Measurements from ENCODE around the gene FOXF2.

Gene FOXF2

DNA sequence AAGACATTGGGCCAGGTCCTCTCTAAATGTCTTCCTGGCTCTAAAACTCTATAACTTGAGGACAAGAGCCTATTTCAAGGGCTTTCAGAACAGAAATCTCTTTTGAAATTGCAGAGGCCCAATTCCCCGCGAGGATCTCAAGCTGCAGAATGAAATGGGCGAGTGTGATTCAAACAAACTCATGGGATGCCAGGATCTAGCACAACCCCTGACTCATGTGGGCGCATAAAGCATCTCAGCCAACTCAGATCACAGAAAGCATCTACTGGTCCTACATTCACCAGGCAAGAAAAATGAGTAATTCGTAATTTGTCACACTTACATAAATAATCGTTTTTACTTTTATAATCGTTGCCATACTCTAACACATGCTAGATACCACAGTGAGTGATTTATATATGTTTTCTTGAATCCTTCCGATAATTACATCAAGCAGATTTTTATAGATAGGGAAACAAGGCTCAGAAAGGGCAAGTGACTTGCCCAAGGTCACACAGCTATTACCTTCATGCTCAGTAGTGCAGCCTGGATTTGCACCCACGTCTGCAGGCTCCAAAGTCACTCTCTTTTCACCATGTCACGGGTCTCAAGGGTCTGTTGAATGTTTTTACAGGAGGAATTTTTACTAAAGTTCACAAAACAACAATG is 26.2 kb downstream of the FOXF2 start:
- DNase-seq = no peak

GRCh38 chr6:1416191-1416760 is 26.9 kb downstream of the FOXF2 start:
- DNase-seq = no peak

DNA sequence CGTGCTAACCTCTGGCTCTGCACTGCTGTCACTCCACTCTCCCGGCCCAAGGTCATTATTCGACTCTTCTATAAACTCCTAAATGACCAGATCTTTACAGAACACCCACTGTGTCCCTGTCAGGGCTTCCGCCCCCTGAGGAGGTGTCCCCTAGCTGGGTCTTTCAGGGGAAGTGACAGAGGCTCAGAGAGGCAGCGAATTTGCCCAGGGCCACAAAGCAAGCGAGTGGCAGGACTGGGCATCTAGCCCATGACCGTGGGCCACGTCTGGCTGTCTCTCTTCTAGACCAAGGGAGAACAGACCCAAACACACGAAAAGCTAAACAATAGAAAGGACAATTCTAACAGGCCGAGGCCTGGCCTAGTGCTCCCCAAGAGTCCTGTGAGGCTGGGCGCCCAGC is 27.4 kb downstream of the FOXF2 start:
- no peak for DNase-seq

- DNase-seq = no peak
Measured at GRCh38 chr6:1417718-1418117, 28.3 kb downstream of the FOXF2 start.

DNA sequence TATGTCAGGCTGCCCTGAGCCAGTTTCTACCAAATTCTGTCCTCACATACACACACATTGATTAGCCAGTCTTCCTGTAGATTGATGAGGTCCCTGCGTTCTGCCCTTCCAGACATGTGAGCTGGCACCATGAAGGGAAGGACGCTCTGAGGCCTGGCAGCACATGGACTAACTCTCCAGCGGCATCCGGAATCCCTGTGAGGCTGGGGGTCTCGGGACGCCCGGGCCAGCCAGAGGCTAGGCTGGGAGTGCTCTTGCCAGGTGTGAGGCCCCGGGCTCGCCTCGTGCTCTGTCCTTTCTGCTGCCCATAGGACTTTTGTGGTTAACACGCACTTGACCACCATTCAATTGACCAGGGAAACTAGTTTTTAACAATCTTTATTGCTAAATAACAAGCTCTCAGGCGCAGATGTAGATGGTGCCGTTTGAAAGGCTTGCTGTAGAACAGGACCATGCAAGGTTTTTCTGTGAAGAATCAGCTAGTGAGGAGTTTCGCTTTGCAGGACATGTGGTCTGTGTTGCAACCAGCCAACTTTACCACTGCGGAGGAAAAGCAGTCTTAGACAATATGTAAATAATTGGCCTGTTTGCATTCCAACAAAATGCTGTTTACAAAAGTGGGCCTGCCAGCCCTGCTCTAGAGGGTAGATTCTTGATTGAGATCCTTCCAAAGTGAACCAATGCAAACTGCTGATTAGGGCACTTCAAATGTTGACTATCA is 29.3 kb downstream of the FOXF2 start:
- DNase-seq = no peak

GRCh38 chr6:1420382-1420781 is 31.0 kb downstream of the FOXF2 start:
- no peak for DNase-seq

- DNase-seq = no peak
Measured at GRCh38 chr6:1422290-1422689, 32.9 kb downstream of the FOXF2 start.

GRCh38 chr6:1423578-1423977 is 34.2 kb downstream of the FOXF2 start:
- DNase-seq = no peak

DNA sequence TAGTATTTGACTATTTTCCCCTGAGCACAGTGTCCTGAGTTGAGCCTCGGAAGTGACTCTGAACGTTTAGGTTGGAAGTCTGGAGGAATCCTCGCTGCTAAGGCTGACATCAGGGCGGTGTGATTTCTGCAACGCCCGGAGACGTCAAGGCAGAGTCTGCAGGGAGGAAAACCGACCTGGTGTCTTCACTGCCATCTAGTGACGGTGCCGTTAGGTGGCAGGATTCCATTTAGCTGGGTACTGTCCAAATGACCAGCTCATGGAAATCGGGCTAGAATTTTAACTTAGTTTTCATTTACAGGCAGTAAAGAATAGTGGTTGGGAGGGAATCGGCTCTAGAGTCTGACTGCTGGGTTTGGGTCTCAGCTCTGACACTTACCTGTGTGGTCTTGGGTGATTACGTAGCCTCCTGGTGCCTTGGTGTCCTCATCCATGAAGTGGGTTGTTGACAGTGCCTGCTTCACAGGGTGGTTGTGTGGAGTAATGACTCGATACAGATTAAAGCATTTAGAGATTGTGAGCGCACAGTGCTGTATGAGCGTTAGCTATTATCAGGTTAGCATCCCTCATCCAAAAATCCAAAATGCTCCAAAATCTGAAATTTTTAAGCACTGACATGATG is 35.0 kb downstream of the FOXF2 start:
- peak; percentile 29 to 57 for DNase-seq

- no peak for DNase-seq
Measured at GRCh38 chr6:1426416-1426815, 37.0 kb downstream of the FOXF2 start.

DNA sequence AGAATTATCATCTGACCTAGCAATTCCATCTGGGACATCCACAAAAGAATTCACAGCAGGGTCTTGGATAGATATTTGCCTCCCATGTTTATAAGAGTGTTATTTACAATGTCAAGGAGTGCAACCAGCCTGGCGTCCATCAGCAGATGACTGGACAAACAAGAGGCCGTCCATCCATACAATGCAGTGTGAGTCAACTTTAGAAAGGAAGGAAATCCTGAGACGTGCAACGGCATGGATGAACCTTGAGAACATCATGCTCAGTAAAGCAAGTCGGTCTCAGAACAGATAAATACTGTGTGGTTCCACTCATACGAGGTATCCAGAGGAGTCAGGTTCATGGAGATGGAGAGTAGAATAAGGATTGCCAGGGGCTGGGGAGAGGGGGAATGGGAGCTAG is 46.4 kb downstream of the FOXF2 start:
- no peak for DNase-seq

DNA sequence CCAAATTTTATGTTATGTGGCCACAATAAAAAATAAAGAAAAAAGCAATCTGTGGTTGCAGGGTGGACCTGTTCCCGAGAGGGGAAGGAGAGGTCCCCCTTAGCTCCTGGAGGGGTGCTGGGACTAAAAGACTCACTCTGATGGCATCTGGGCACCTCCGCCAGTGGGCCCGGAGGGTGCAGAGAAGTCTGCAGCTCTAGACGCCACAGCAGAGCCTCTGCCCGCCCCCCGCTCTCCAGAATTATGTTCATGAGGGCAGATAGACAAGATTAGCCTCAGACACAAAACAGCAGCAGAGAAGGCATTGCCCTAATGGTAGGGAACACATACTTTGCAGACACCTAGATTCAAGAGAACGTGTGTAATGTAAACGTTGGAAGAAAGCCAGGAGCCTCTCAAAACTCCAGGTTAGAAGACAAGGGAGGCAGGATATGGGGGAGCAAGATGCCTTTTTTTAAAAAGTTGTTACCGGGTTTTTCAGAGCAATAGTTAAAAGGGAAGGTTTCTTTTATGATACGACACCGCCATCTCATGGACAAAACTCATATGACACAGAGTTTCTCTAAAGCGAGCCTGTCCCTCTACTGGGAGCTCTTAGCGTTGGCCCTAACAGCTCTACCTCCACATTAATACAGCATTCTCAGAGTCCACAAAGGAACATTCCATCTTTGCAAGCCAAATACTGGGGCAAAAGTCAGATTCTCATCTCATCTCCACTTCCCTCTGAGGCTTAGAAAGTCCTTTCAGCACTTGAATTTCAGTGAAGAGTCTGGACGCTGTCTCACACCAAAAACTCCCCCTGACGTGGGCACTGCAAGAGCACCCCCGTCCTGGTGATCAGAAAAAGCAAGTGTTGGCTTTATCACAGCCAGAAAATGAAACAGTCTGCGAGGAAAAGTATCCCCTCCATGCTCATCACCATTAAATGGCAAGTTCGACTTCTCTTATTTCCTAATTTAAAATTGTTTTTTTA is 47.2 kb downstream of the FOXF2 start:
- peak; percentile 65 to 75 for DNase-seq

GRCh38 chr6:1437553-1438406 is 48.4 kb downstream of the FOXF2 start:
- no peak for DNase-seq

DNA sequence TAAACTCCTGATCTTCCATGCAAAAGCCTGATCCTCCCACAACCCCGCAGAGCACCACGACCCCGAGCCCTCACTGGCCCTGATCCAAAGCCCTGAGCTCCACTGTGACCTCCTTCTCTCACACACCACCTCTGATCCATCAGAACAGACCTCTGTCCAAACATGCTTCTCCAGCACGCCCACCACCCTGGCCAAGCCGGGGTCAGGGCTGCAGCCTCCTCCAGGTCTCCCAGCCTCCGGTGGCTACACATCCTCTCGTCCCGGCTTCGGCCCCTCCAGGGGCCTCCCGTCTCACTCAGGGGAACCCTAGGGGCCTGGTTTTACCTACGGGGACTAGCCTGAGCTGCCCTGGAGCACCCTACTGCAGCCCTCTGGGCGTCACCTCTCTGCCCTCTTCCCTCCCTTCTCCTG is 49.1 kb downstream of the FOXF2 start:
- DNase-seq = no peak

DNA sequence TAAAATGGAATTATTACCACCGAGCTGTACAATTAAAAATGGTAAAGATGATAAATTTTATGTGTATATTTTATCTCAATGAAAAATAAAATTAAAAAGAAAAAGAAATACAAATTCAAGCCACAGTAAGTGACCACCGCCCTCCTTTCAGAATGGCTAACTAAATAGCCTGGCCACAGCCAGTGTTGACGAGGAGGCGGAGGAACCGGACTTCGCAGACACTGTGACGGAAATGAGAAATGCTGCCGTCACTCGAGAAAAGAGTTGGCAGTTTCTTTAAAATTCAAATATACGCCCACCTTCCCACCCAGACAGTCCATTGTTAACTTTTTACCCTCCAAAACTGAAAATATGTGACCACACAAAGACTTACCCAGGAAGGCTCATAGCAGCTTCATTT is 50.0 kb downstream of the FOXF2 start:
- no peak for DNase-seq

DNA sequence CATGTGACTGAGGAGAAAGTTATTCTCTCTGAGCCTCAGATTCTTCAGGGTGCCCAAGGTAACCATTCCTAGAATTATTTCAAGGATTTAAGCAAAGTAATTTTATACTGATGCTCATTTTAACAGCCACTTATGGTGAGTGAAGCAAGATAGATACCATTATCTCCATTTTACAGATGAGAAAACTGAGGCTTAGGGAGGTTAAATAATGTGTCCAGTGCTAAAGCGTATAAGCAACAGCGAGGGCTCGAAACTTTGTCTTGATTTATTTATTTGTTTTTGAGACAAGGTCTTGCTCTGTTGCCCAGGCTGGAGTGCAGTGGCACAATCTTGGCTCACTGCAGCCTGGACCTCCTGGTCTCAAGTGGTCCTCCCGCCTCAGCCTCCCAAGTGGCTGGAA is 53.6 kb downstream of the FOXF2 start:
- no peak for DNase-seq
